B cell (primary cell): ENCODE results near the gene STMN3. TPM values are rescaled to one million over a fixed set of nuclear protein-coding genes. Genes with fewer than 3 reads are reported as not detected.

Experiments
- ATAC-seq: fragments of 200-7000 bp; cut with Tn5 transposase; one replicate; pipeline ENCODE4 v1.10.0; 2021; ENCODE audit warnings: low read depth, mild to moderate bottlenecking, moderate number of reproducible peaks, moderate library complexity
- CTCF ChIA-PET: fragments of 350-600 bp; sonication (Branson Sonifier 250); formaldehyde crosslinking; loops from one replicate; lab custom pipeline; 2021; ENCODE audit warnings: antibody characterized with exemption, inconsistent platforms; lab: Charles Lee
- POLR2A ChIA-PET: fragments of 350-600 bp; sonication (Branson Sonifier 250); formaldehyde crosslinking; loops from one replicate; lab custom pipeline; 2021; ENCODE audit warnings: antibody characterized with exemption; lab: Charles Lee
- DNase-seq: peaks from one replicate; pipeline ENCODE4 v3.0.0; 2013
- H2AFZ ChIP-seq: 2 replicates; pipeline ENCODE4 v1.6.1; 2012; ENCODE audit warnings: mild to moderate bottlenecking, low read depth, low read length; ENCODE audit not compliant: insufficient read depth, poor library complexity, severe bottlenecking
- H3K27ac ChIP-seq, 2 donors: 1 replicate in 1 of 2; 2 replicates in 1 of 2; pipeline ENCODE4 v1.5.1; 2012 to 2013; ENCODE audit warnings: low read length in 2 of 2, mild to moderate bottlenecking in 2 of 2, moderate library complexity in 1 of 2
- H3K27me3 ChIP-seq, 4 experiments: fragments of 200-600 bp in 1 of 4; sonication (generic) in 1 of 4; replicated peaks in 1 of 4; 1 replicate in 2 of 4; 2 replicates in 2 of 4; pipeline versions ENCODE4 v1.6.1 to v1.7.0; 2013 to 2016; ENCODE audit warnings: low read length in 3 of 4, mild to moderate bottlenecking in 2 of 4, mixed read lengths in 1 of 4, moderate library complexity in 1 of 4; ENCODE audit not compliant: insufficient read depth in 4 of 4, control insufficient read depth in 3 of 4; ENCODE audit errors: control extremely low read depth in 1 of 4
- H3K36me3 ChIP-seq, 2 experiments: replicated peaks in 1 of 2; 1 replicate in 1 of 2; 2 replicates in 1 of 2; pipeline versions ENCODE4 v1.6.1 to v1.7.1; 2013; ENCODE audit warnings: low read length in 1 of 2; ENCODE audit not compliant: insufficient read depth in 2 of 2, control insufficient read depth in 1 of 2; ENCODE audit errors: control extremely low read depth in 1 of 2, extremely low read depth in 1 of 2
- H3K4me1 ChIP-seq, 2 donors: fragments of 200-600 bp in 1 of 2; sonication (generic) in 1 of 2; 1 replicate in 1 of 2; 2 replicates in 1 of 2; pipeline versions ENCODE4 v1.5.1 to v1.6.1; 2013 to 2017; ENCODE audit warnings: low read length in 2 of 2; ENCODE audit not compliant: control insufficient read depth in 2 of 2, insufficient read depth in 2 of 2
- H3K4me2 ChIP-seq: replicated peaks from 2 replicates; pipeline ENCODE3; 2012; ENCODE audit warnings: mild to moderate bottlenecking, low read depth, low read length; ENCODE audit not compliant: poor library complexity, severe bottlenecking
- H3K4me3 ChIP-seq, 5 experiments: fragments of 200-600 bp in 1 of 5; sonication (generic) in 1 of 5; 1 replicate in 3 of 5; 2 replicates in 2 of 5; pipeline versions ENCODE4 v1.5.1 to v1.7.0; 2011 to 2016; ENCODE audit warnings: low read length in 4 of 5, mild to moderate bottlenecking in 4 of 5, low read depth in 2 of 5, control low read depth in 1 of 5, moderate library complexity in 1 of 5; ENCODE audit not compliant: insufficient read depth in 1 of 5; ENCODE audit errors: control extremely low read depth in 1 of 5, extremely low read depth in 1 of 5
- H3K79me2 ChIP-seq: fragments of 200-600 bp; sonication (generic); one replicate; pipeline ENCODE4 v1.6.0; 2016; ENCODE audit warnings: low read length; ENCODE audit not compliant: control insufficient read depth, insufficient read depth
- H3K9ac ChIP-seq: fragments of 200-600 bp; sonication (generic); 2 replicates; pipeline ENCODE4 v1.6.1; 2017; ENCODE audit warnings: mild to moderate bottlenecking, low read length, moderate library complexity
- H3K9me3 ChIP-seq, 3 donors: one replicate each; pipeline versions ENCODE4 v1.6.1 to v1.7.1; 2013; ENCODE audit warnings: low read length in 2 of 3; ENCODE audit not compliant: control insufficient read depth in 2 of 3, insufficient read depth in 1 of 3; ENCODE audit errors: control extremely low read depth in 1 of 3
- H4K20me1 ChIP-seq: 2 replicates; pipeline ENCODE4 v1.6.0; 2012; ENCODE audit warnings: mild to moderate bottlenecking, low read length; ENCODE audit not compliant: insufficient read depth, control insufficient read depth, poor library complexity, severe bottlenecking
- H3K27ac Mint-ChIP-seq: one replicate; pipeline ENCODE4 v1.8.0; 2021; ENCODE audit warnings: mixed read lengths
- H3K27me3 Mint-ChIP-seq: one replicate; pipeline ENCODE4 v1.8.0; 2021; ENCODE audit warnings: mixed read lengths
- H3K4me1 Mint-ChIP-seq: one replicate; pipeline ENCODE4 v1.8.0; 2021; ENCODE audit warnings: mixed read lengths
- H3K4me3 Mint-ChIP-seq: one replicate; pipeline ENCODE4 v1.8.0; 2021; ENCODE audit warnings: mixed read lengths
- H3K9me3 Mint-ChIP-seq: one replicate; pipeline ENCODE4 v1.8.0; 2022; ENCODE audit warnings: mixed read lengths; ENCODE audit not compliant: insufficient read depth
- CTCF ChIP-seq: fragments of 200-600 bp; IDR thresholded peaks from one replicate; pipeline ENCODE4 v1.8.0; 2022; ENCODE audit warnings: antibody characterized with exemption, mild to moderate bottlenecking
- EZH2 ChIP-seq: IDR thresholded peaks from 2 replicates; pipeline ENCODE4 v1.6.1; 2012; ENCODE audit warnings: borderline replicate concordance, low read depth, mild to moderate bottlenecking, moderate library complexity, low read length; ENCODE audit not compliant: insufficient read depth, poor library complexity, severe bottlenecking
- WGBS: methylation state at CpG from one replicate; pipeline ENCODE4 v1.1.5; 2013; ENCODE audit warnings: missing lambda C conversion rate; ENCODE audit not compliant: insufficient coverage; 5-methylcytosine and 5-hydroxymethylcytosine counted together
- intact Hi-C: fragments of 100-400 bp; cut with micrococcal nuclease; formaldehyde crosslinking; loops from one replicate; pipeline ENCODE4 v1.10.0; 2022
- polyA plus RNA-seq: library from polyadenylated mRNA; depleted of rRNA; stranded (reverse); fragments of >200 nt; gene quantifications from 2 replicates; pipeline ENCODE4 v1.2.3, GENCODE V29; 2012
- total RNA-seq, 2 donors: library from RNA; stranded (reverse); fragments of 120-200 nt in 1 of 2; gene quantifications; 1 replicate in 1 of 2; 2 replicates in 1 of 2; pipeline versions ENCODE4 v1.2.3 to v1.2.4, GENCODE V29; 2013 to 2022

The STMN3 gene
- total and polyA plus RNA-seq, 2 donors (not counting 1 experiment from before 2014, with no cell fraction given): 35.0 to 59.4 TPM

GRCh38 chr20:63689046-63690002 is 36.1 kb upstream of the STMN3 start:
- Mint-ChIP-seq H3K9me3 (no peaks in the 10 kb centered on the region), H3K4me1 (peaks cover 3% of the 10 kb centered on the region), H3K27me3 (no peaks in the 10 kb centered on the region), H3K27ac (no peak overlapping the region), H3K4me3 (no peak overlapping the region)
- no peak overlapping the region for H3K9ac ChIP-seq
- ChIA-PET CTCF (no interaction called here), POLR2A (no interaction called here)
- no peaks in the 10 kb centered on the region for H4K20me1 ChIP-seq
- H3K79me2 ChIP-seq: no peaks in the 10 kb centered on the region
- intact Hi-C loops: no loop called here
- H3K4me2 ChIP-seq: no peak overlapping the region
- no peak overlapping the region for H2AFZ ChIP-seq
- peaks cover 0 to 3% (median 0%) of the 10 kb centered on the region in 3 donors for H3K9me3 ChIP-seq
- ATAC-seq (no peak), DNase-seq (no peak)
- H3K27me3 ChIP-seq: peaks cover 0 to 2% (median 0%) of the 10 kb centered on the region in 4 experiments
- 94% methylated on average over 40 of the region's 44 CpGs for WGBS
- no peak overlapping the region for H3K27ac ChIP-seq
- no peak for TF ChIP-seq EZH2
- TF ChIP-seq CTCF: no peak
- peaks cover 0 to 14% of the 10 kb centered on the region in 2 donors for H3K4me1 ChIP-seq
- H3K36me3 ChIP-seq: no peaks in the 10 kb centered on the region
- H3K4me3 ChIP-seq: no peak overlapping the region
